SK-N-SH treated with all-trans-retinoic acid at 6 μM for 48 hours (cell line): Measurements from ENCODE around the gene CEP350.

ENCODE experiments used
- ARNTL ChIP-seq: fragments of 450-650 bp; formaldehyde crosslinking; IDR thresholded peaks from 2 replicates; pipeline ENCODE4 v1.5.0; 2020; ENCODE audit warnings: low read depth, mild to moderate bottlenecking, moderate library complexity, borderline replicate concordance
- BACH2 ChIP-seq: fragments of 250-450 bp; sonication (Bioruptor Pico); IDR thresholded peaks from 2 replicates; pipeline ENCODE4 v1.9.0; 2021; ENCODE audit warnings: mild to moderate bottlenecking, borderline replicate concordance
- ESRRG ChIP-seq: fragments of 250-450 bp; sonication (Bioruptor Pico); IDR thresholded peaks from 2 replicates; pipeline ENCODE4 v1.6.1; 2021; ENCODE audit warnings: mild to moderate bottlenecking
- ISL1 ChIP-seq: fragments of 250-450 bp; sonication (Bioruptor Pico); IDR thresholded peaks from 2 replicates; pipeline ENCODE4 v2.1.2; 2022; ENCODE audit warnings: mild to moderate bottlenecking, moderate library complexity
- OSR1 ChIP-seq: fragments of 250-450 bp; sonication (Bioruptor Pico); IDR thresholded peaks from 2 replicates; pipeline ENCODE4 v1.8.0; 2022; ENCODE audit warnings: moderate library complexity, mild to moderate bottlenecking, inconsistent platforms
- PPARA ChIP-seq: fragments of 250-450 bp; sonication (Bioruptor Pico); IDR thresholded peaks from 2 replicates; pipeline ENCODE4 v1.5.0; 2020; ENCODE audit warnings: mild to moderate bottlenecking, borderline replicate concordance
- RARB ChIP-seq: fragments of 250-450 bp; sonication (Bioruptor Pico); IDR thresholded peaks from 2 replicates; pipeline ENCODE4 v1.8.0; 2021; ENCODE audit warnings: mild to moderate bottlenecking, moderate library complexity
- SNAI2 ChIP-seq: fragments of 250-450 bp; sonication (Bioruptor Pico); IDR thresholded peaks from 2 replicates; pipeline ENCODE4 v1.5.0; 2020; ENCODE audit warnings: mild to moderate bottlenecking, moderate library complexity
- TCF4 ChIP-seq: fragments of 250-450 bp; sonication (Bioruptor Pico); IDR thresholded peaks from 2 replicates; pipeline ENCODE4 v1.8.0; 2021; ENCODE audit warnings: mild to moderate bottlenecking, moderate library complexity, borderline replicate concordance
- ZC3H10 ChIP-seq: fragments of 250-450 bp; sonication (Bioruptor Pico); IDR thresholded peaks from 2 replicates; pipeline ENCODE4 v1.5.1; 2021; ENCODE audit warnings: mild to moderate bottlenecking, moderate library complexity
- ZNF8 ChIP-seq: fragments of 450-650 bp; formaldehyde crosslinking; IDR thresholded peaks from 2 replicates; pipeline ENCODE4 v1.5.0; 2020; ENCODE audit warnings: mild to moderate bottlenecking, moderate library complexity
- TF ChIP-seq, protein P1 (sequence below): fragments of 250-450 bp; sonication (Bioruptor Pico); IDR thresholded peaks from 2 replicates; pipeline ENCODE4 v1.5.1; 2021; ENCODE audit warnings: mild to moderate bottlenecking, moderate library complexity
- TF ChIP-seq, protein P2 (sequence below): fragments of 250-450 bp; sonication (Bioruptor Pico); IDR thresholded peaks from 2 replicates; pipeline ENCODE4 v1.5.1; 2020; ENCODE audit warnings: low read depth, mild to moderate bottlenecking, moderate library complexity
- TF ChIP-seq, protein P3 (sequence below): fragments of 250-450 bp; sonication (Bioruptor Pico); IDR thresholded peaks from 2 replicates; pipeline ENCODE4 v1.8.0; 2020; ENCODE audit warnings: mild to moderate bottlenecking, moderate library complexity, borderline replicate concordance

DNA sequence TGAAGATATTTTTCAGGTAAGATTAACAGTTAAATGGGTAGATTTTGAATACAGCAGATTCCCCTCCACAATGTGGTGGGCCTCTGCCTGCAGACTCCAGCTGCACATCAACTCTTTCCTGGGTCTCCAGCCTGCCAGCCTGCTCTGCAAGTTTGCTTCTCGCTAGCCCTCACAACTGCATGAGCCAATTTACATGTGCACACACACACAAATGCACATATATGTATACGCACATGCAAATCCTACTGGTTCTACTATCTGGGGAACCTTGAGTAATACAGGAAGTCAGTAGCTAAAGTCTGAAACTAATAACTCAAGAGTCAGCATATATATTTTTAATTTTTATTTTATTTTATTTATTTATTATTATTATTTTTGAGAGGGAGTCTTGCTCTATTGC lies 165.2 kb downstream of the CEP350 start:
- TF ChIP-seq OSR1: no peak
- TF ChIP-seq, protein P1, sequence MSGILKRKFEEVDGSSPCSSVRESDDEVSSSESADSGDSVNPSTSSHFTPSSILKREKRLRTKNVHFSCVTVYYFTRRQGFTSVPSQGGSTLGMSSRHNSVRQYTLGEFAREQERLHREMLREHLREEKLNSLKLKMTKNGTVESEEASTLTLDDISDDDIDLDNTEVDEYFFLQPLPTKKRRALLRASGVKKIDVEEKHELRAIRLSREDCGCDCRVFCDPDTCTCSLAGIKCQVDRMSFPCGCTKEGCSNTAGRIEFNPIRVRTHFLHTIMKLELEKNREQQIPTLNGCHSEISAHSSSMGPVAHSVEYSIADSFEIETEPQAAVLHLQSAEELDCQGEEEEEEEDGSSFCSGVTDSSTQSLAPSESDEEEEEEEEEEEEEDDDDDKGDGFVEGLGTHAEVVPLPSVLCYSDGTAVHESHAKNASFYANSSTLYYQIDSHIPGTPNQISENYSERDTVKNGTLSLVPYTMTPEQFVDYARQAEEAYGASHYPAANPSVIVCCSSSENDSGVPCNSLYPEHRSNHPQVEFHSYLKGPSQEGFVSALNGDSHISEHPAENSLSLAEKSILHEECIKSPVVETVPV (CRISPR knock-in tag): no peak
- TF ChIP-seq BACH2 (CRISPR knock-in tag): no peak
- no peak for TF ChIP-seq PPARA
- TF ChIP-seq, protein P2, sequence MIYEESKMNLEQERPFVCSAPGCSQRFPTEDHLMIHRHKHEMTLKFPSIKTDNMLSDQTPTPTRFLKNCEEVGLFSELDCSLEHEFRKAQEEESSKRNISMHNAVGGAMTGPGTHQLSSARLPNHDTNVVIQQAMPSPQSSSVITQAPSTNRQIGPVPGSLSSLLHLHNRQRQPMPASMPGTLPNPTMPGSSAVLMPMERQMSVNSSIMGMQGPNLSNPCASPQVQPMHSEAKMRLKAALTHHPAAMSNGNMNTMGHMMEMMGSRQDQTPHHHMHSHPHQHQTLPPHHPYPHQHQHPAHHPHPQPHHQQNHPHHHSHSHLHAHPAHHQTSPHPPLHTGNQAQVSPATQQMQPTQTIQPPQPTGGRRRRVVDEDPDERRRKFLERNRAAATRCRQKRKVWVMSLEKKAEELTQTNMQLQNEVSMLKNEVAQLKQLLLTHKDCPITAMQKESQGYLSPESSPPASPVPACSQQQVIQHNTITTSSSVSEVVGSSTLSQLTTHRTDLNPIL: no peak
- TF ChIP-seq ARNTL: no peak
- no peak for TF ChIP-seq RARB (CRISPR knock-in tag)
- no peak for TF ChIP-seq ISL1 (CRISPR knock-in tag)
- TF ChIP-seq SNAI2 (CRISPR knock-in tag): no peak
- TF ChIP-seq ZC3H10 (CRISPR knock-in tag): no peak
- TF ChIP-seq TCF4: no peak
- TF ChIP-seq, protein P3, sequence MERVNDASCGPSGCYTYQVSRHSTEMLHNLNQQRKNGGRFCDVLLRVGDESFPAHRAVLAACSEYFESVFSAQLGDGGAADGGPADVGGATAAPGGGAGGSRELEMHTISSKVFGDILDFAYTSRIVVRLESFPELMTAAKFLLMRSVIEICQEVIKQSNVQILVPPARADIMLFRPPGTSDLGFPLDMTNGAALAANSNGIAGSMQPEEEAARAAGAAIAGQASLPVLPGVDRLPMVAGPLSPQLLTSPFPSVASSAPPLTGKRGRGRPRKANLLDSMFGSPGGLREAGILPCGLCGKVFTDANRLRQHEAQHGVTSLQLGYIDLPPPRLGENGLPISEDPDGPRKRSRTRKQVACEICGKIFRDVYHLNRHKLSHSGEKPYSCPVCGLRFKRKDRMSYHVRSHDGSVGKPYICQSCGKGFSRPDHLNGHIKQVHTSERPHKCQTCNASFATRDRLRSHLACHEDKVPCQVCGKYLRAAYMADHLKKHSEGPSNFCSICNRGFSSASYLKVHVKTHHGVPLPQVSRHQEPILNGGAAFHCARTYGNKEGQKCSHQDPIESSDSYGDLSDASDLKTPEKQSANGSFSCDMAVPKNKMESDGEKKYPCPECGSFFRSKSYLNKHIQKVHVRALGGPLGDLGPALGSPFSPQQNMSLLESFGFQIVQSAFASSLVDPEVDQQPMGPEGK (CRISPR knock-in tag): no peak
- no peak for TF ChIP-seq ZNF8 (CRISPR knock-in tag)
- TF ChIP-seq ESRRG (CRISPR knock-in tag): no peak
